GM12891 (cell line): ENCODE results near the gene PTPDC1.

Experiments
- DNase-seq: peaks from one replicate; pipeline ENCODE4 v3.0.0; 2011; ENCODE audit warnings: low spot score; ENCODE audit not compliant: insufficient read length
- FAIRE-seq: peaks from 2 replicates; lab custom pipeline; 2011; peaks lifted over from hg19 to GRCh38; lab: Jason Lieb, UNC
- PAX5 ChIP-seq: IDR thresholded peaks from 2 replicates; pipeline ENCODE4 v1.6.1; 2011; ENCODE audit warnings: low read length, moderate library complexity, mild to moderate bottlenecking; ENCODE audit not compliant: insufficient read depth, severe bottlenecking
- POLR2A ChIP-seq: IDR thresholded peaks from 2 replicates; pipeline ENCODE4 v1.6.1; 2011; ENCODE audit warnings: low read depth, low read length, control low read depth
- POLR2AphosphoS5 ChIP-seq: IDR thresholded peaks from 2 replicates; pipeline ENCODE4 v1.6.1; 2011; ENCODE audit warnings: low read depth, low read length, control low read depth
- POU2F2 ChIP-seq: IDR thresholded peaks from 2 replicates; pipeline ENCODE4 v1.6.1; 2011; ENCODE audit warnings: low read depth, mild to moderate bottlenecking, control low read depth, low read length, moderate library complexity
- SPI1 ChIP-seq: IDR thresholded peaks from 2 replicates; pipeline ENCODE4 v1.6.1; 2011; ENCODE audit warnings: low read depth, low read length, control low read depth
- TAF1 ChIP-seq: IDR thresholded peaks from 2 replicates; pipeline ENCODE4 v1.6.1; 2011; ENCODE audit warnings: low read depth, low read length, control low read depth

PTPDC1 gene

DNA sequence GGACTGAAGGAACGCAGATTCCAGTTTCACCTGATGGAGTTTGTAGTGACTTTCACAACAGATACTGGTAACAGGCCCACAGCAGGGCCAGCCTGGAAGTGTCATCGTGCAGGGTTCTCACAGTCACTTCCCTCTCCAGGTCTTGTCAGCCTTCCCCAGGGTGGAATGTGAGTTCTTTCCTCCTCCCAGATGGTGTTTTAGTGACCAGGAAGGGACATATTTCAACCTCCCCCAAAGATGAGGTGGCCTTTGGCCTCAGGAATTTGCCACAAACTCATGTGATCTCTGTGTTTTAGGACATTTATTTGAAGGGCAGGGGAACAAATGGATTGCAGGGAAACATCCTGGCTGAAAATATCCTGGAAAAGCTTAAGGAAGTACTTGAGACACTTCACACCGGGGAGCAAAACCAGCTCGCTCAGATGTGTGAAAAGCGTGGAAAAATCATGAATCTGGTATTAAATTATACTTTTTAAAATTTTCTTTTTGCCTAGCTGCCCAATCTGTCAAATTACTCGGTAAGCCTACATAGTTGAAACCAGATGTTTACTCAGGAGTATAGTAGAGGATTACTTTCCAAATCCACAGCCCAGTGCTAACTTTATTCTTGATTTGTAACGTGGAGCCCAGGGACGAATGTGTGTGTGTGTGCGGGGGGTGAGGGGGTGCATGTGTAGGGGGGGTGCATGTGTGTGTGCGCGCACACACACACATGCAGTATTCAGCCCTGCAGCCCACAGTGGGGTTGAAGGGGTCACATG is 66.8 kb downstream of the PTPDC1 start:
- DNase-seq: no peak
- FAIRE-seq: no peak
- no peak for TF ChIP-seq TAF1
- no peak for TF ChIP-seq PAX5
- no peak for TF ChIP-seq POLR2AphosphoS5
- TF ChIP-seq POLR2A: no peak
- TF ChIP-seq POU2F2: no peak

GRCh38 chr9:94153905-94154304 is 69.6 kb downstream of the PTPDC1 start:
- no peak for FAIRE-seq
- TF ChIP-seq POLR2AphosphoS5 (no peak), POU2F2 (no peak), PAX5 (no peak), SPI1 (no peak), POLR2A (no peak), TAF1 (no peak)
- DNase-seq: no peak

GRCh38 chr9:94156348-94157049 is 72.2 kb downstream of the PTPDC1 start:
- TF ChIP-seq POLR2A (no peak), POU2F2 (no peak), SPI1 (no peak), TAF1 (no peak), POLR2AphosphoS5 (no peak), PAX5 (no peak)
- no peak for FAIRE-seq
- DNase-seq: no peak

DNA sequence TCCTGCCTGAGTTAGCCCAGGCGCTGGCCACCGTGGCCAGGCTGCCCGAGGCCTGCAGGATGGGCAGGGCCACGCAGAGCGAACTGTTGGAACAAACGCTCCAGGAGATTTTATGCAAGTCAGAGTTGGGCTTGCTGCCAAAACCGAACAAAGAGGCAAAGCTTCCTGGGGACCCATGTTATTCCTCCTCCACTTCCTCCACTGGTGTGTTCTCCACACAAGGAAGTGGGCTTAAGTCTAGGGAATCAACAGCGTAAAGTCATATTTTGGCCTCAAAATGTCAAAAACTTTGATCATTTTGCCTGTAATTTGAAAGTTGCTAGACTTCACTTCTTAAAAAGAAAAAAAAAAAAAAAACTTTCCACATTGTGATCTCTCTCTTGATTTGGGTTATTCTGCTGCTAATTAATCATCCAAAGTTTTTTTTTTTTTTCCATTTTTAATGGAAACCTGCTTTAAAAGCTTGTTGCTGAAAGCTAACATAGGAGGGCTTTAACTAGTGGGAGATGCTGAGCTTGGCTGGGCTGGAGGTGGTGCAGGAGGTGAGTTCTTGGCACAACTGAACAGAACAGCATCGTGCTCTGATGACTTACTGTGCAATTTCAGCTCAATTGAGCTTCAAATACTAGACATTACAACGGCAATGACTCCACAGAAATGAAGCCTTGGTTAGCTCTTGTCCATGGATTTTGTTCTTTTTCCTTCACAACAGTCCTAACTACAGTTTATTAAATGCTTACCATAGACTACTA is 73.0 kb downstream of the PTPDC1 start:
- no peak for FAIRE-seq
- DNase-seq: no peak
- no peak for TF ChIP-seq SPI1
- no peak for TF ChIP-seq PAX5
- no peak for TF ChIP-seq POLR2AphosphoS5
- TF ChIP-seq TAF1: no peak
- no peak for TF ChIP-seq POLR2A
- no peak for TF ChIP-seq POU2F2
